GM21576 (cell line): ENCODE results near the gene ABRAXAS1.
"Not testable (repeated sequence)": the region's sequence is repeated elsewhere in the genome, so short reads cannot be mapped to it uniquely, and the experiment has no call there.

ENCODE experiments used
- ATAC-seq: cut with Tn5 transposase; IDR thresholded peaks from one replicate; pipeline ENCODE4 v1.9.1; 2021; ENCODE audit warnings: mild to moderate bottlenecking, moderate library complexity; ENCODE audit not compliant: unreplicated experiment

ABRAXAS1 gene

GRCh38 chr4:83484500-83485461 is at the start of gene ABRAXAS1:
TSS of gene ABRAXAS1 (minus strand) at chr4:83485100. CDS start at chr4:83485072, 28 bp downstream.
- peak; percentile 96 for ATAC-seq

DNA sequence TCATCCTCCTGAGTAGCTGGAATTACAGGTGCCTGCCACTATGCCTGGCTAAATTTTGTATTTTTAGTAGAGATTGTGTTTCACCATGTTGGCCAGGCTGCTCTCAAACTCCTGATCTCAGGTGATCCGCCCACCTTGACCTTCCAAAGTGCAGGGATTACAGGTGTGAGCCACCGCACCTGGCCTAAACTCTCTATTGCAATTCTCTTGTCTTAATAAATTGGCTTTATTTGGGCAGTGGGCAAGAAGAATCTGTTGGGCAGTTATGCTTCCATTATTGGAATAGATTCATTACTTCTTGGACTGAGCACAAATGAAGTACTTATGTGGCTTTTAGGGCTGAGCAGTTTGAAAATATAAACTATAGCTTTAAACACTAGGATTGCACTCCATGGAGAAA is 42.8 kb upstream of the ABRAXAS1 start:
- ATAC-seq, result no peak

DNA sequence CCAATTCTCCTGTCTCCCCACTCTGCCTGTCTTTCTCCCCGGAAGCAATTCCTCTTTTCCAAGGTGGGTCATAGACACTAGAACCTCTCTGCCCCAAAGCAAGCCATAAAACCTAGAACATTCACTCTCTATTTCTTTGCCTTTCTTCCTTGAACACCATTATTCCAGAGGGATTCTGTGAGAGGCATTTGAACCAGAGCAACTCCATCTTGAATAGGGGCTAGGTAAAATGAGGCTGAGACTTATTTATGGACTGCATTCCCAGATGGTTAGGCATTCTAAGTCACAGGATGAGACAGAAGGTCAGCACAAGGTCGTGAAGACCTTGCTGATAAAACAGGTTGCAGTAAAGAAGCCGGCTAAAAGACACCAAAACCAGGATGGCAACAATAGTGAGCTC is 37.3 kb upstream of the ABRAXAS1 start:
- no peak for ATAC-seq

GRCh38 chr4:83516042-83516772 is 31.3 kb upstream of the ABRAXAS1 start:
- no peak for ATAC-seq

DNA sequence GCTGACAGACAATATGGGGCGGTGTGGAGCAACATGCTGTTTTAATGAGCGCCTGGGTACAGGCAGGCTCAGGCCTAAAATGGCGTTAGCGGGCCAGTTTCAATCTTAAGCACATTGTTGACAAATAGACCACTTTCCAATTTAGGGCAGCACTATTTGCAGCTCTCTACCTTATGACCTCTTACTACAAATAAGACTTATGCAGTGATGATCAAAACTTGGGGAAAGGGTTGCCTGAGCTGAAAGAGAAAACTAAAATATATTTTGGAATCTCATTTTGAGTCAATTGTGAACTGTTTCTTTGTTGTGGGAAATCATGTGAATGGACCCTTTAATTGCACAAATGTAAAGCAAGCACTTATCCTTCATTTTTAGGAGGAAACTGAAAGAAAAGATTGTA is 25.5 kb upstream of the ABRAXAS1 start:
- no peak for ATAC-seq

DNA sequence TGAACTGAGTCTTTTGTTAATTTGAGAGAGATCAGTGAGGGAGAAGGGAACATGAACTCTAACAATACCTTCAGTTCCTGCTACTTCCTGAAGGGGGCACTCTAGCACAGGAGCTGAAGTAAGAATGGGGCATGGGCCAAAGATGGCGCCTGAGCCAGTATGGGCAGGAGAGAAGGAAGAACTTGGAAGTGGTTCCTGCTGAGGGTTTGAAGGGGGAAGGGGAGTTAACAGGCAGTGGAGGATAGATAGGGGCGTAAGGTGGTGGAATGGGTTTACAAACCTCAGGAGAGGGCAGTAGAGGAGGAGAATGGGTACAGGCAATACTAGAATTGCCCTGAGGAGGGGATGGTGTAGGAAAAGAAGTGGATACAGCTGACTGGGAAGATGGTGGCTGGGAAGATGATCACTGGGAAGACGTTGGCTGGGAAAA is 24.3 kb upstream of the ABRAXAS1 start:
- not testable (repeated sequence) for ATAC-seq

DNA sequence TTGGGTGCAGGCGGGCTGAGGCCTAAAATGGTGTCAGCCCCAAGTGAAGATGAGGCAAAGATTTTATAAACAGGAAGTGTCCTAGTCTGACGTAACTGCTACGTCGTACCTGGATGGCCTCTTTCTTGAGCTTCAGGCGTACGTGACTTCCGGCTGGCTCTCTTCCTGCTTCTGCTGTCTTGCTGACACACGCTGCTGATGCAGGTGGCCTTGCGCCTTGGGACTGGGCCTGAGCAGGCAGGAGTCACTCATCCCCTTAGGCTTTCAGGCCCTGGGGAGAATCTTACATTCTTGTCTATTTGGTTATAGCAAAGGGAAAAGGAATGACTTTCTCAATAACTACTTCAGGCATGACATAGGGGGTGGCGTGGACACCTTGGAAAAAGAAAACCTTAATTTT is 20.1 kb upstream of the ABRAXAS1 start:
- no peak for ATAC-seq

DNA sequence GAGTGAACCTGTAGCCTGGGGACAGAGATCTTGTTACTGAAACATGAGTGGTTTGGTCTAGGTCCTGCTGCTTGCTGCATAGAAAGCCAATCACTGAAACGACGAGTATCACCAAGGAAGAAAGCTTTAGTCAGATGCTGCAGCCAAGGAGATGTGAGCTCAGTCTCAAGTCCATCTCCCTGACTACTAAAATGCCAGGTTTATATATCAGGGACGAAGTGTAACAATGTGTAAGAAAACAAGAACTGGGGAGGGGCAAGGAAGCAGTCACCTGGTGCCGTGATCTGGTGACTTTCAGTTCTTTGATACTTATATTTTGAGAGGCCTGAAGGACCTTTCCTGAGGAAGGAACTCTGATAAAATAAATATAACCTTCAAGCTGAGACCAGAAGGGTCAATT is 19.6 kb upstream of the ABRAXAS1 start:
- ATAC-seq, result no peak

DNA sequence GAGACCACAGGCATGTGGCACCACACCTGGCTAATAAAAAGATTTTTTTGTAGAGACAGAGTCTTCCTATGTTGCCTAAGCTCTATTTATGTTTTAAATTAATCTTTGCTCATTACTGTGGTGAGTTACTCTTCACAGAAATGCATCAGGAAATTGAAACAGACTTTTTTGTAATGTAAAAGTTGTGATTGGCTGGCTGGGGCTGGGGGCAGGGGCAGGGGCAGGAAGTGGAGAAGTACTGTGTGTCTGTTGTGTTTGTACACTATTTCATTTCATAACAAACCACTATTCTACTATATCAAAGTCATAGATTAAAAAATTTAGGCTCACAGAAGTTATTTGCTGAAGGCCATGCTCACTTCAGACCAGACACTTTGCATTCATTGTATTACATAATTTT is 19.1 kb upstream of the ABRAXAS1 start:
- no peak for ATAC-seq

GRCh38 chr4:83501671-83502070 is 16.8 kb upstream of the ABRAXAS1 start:
- not testable (repeated sequence) for ATAC-seq

DNA sequence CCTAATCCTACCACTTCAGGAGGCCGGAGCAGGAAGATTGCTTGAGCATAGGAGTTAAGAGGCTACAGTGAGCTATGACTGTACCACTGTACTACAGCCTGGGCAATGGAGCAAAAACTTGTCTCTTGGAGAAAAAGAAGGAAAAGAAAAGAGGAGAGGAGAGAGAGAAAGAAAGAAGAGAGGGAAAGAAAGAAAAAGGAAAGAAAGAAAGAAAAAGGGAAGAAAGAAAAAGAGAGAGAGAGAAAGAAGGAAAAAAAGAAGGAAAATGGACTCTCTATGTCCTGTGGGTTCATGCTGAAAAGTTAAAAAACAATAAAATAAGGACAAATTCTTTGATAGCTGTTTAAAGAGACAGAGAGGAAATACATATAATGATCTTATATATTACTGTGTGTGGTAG is 13.3 kb upstream of the ABRAXAS1 start:
- ATAC-seq, result no peak

- not testable (repeated sequence) for ATAC-seq
Measured at GRCh38 chr4:83496085-83496917, 11.4 kb upstream of the ABRAXAS1 start.

DNA sequence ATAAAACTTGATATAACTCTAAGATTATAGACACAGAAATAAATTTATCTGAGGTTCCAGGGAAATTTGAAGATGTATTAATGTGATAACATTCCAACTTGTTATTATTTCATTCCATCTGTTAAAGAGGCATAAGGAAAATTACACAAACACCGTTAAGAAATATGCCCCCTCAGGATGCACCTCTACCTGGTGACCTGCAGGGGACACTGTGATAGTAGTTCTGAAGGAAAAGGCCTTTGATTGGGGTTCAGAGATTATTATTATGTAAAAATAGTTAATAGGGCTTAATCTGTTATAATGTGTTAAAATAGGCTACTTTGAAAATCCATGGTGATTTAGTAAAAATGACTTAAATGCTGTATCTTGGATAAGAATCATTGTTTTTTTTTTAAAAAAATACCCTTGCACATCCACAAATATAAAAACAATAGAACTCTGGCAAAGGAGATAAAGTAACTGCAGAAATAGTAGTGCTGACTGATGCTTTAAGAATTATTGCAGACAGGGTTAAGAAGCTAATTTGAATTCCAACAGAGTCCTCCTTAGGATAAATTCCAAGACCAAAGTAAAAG is 6.1 kb upstream of the ABRAXAS1 start:
- ATAC-seq, result peak; percentile 71

DNA sequence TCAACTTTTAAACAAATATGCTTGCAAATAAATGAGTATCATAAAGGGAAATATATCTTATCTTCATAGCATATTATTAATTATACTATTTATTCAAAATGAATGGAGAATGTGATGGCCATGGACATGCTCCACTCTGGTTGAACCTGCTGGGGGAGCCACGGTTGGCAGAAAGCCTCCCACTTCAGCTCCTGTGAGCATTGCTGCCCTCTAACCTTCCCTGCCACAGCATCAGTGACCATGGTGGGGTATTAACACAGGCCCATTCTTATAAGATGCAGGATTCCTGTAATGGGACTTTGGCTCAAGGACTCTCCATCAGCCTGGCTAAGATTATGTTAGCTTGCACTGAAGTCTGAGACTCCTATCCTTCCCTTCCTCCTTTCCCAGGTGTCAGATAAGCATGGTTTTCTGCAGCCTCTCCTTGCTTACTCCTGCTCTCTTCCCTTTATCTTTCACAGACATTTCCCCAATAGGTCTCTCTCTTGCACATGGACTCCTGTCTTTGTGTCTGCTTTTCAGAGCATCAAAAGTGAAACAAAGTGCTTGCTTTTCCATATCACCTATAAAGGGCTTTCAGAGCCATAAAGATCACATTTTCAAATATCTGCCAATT is 4.9 kb upstream of the ABRAXAS1 start:
- ATAC-seq, result no peak

- no peak for ATAC-seq
Measured at GRCh38 chr4:83486457-83487129, 1.7 kb upstream of the ABRAXAS1 start.

DNA sequence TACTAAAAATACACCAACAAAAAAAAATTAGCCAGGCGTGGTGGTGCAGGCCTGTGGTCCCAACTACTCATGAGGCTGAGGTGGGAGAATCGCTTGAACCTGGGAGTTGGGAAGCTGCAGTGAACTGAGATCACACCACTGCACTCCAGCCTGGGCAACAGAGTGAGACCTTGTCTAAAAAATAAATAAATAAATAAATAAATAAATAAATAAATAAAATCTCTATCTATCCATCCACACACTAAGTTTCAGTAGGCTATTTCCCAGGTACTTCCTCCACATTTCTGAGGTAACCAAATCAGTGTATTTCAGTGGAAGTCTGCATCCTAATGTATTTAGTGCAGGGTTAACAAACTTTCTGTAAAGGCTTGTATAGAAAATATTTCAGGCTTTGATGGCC is 10.9 kb downstream of the ABRAXAS1 start:
- ATAC-seq, result no peak

DNA sequence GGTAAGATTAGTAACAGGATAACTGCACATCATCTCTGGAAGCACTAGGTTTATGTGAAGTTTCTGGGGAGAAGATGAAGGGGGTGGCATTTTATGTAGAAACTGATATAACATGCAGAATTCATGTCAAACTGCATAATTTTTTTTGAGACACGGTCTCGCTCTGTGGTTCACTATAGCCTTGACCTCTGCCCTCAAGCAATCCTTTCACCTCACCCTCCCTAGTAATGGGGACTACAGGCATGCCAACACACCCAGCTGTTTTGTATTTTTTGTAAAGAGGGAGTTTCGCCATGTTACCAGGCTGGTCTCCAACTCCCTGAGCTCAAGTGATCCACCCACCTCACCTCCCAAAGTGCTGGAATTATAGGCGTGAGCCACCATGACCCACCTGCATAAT is 11.5 kb downstream of the ABRAXAS1 start:
- ATAC-seq, result no peak

DNA sequence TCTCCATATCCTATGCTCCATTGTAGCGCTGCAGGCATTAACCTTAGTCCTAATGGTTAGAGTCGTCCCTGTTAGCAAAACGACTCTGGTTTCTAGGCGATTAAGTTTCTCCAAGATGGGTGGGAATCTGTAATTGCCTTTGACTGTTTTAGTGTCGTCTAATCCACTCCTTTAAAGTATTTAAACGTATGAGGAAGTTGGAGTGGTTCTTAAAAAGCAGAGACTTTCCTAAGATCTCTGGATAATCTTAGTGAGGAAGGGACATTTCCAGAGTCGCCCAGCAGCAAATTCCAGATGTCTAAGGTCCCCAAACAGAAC is 28.8 kb downstream of the ABRAXAS1 start:
- no peak for ATAC-seq

- ATAC-seq, result peak; percentile 97
Measured at GRCh38 chr4:83455281-83456183, 29.4 kb downstream of the ABRAXAS1 start, which contains the start of the genes HELQ and MRPS18C. TSS of gene HELQ (minus strand) at chr4:83455823. CDS start at chr4:83455693, 130 bp downstream. TSS of gene MRPS18C (plus strand) at chr4:83456058. CDS start at chr4:83456078, 20 bp downstream.
